ENCODE results near the gene CUL2. TPM values are rescaled to one million over a fixed set of nuclear protein-coding genes. Genes with fewer than 3 reads are reported as not detected.

The CUL2 gene
- total and polyA plus RNA-seq, 2 of the 4 experiments (the other 2 are of a cell fraction), result 18.9 to 36.6 TPM

DNA sequence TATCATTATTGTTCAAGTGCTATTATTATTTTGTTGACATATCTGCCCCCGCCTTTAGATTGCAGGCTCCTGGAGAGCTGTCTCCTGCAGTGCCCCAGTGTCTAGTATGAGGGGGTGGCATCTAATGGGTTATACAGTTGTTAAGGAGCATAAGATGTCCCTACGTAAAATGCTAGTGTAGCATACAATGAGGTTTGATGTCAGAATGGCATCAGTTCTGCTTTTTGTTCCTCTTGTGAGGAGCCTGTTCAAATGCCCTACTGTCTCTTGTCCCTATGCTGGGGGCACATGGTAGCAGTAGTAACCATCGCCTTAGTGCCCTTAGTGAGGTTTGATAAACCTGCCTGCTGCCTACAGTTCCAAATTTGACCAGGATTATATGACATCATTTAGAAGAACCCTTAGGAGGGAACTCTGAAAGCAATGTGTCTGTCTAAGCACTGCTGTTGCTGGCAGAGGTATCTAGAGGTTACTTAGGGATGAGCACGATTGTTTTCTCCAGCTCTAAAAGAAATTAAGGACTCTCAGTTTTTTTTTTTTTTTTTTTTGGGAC is 46.2 kb upstream of the CUL2 start:
- no peak overlapping the region for H3K4me3 ChIP-seq (ENCODE audit: insufficient read depth, low read depth, low read length)
- peak overlapping the region; percentile 37 for H3K14ac ChIP-seq (replicated peaks; ENCODE audit: low read depth, low read length)
- H2BK120ac ChIP-seq (ENCODE audit: low read depth, low read length), result no peak overlapping the region
- no peak overlapping the region for H4K5ac ChIP-seq (ENCODE audit: low read depth, low read length)
- no peak overlapping the region for H3K18ac ChIP-seq (ENCODE audit: low read depth, low read length)
- no peaks in the 10 kb centered on the region; the same call in 1 of the 2 replicates for H4K20me1 ChIP-seq (ENCODE audit: insufficient read depth, low read length)
- no peaks in the 10 kb centered on the region for H3K27me3 ChIP-seq (ENCODE audit: control insufficient read depth, insufficient read depth, low read length)
- H3K9ac ChIP-seq (ENCODE audit: low read depth, low read length), result no peak overlapping the region
- H2BK15ac ChIP-seq (ENCODE audit: low read depth, low read length), result no peak overlapping the region; the same call in 2 of the 3 replicates
- intact Hi-C loops (cut with micrococcal nuclease), result loop anchor here (2.0 kb wide), 1 partner anchor 46 kb away; no protein-coding TSS in a partner anchor
- no peaks in the 10 kb centered on the region for H3K36me3 ChIP-seq (ENCODE audit: control insufficient read depth, insufficient read depth, low read length)
- H3K23ac ChIP-seq (ENCODE audit: low read depth, low read length), result peak overlapping the region; percentile 53; the same call in 1 of the 2 replicates
- DNase-seq (no peak), ATAC-seq (ENCODE audit: low read depth) (no peak)
- in situ Hi-C loops (cut with MboI; ENCODE audit: low sequenced_read_pairs), result no loop called here
- H2BK20ac ChIP-seq (ENCODE audit: low read depth, low read length), result no peak overlapping the region
- H3K4me2 ChIP-seq (ENCODE audit: low read depth, low read length), result no peak overlapping the region
- H4K8ac ChIP-seq (ENCODE audit: low read depth in 2 of 2, low read length in 2 of 2), result peak overlapping the region in 1 of 2 experiments; percentile 28; a peak in 1 of 4 replicates
- no peak overlapping the region; the same call in 1 of the 2 replicates for H3K4ac ChIP-seq (ENCODE audit: low read depth, low read length)
- no peaks in the 10 kb centered on the region for H3K9me3 ChIP-seq (ENCODE audit: control insufficient read depth, insufficient read depth, low read length)
- peak overlapping the region; percentile 1; the same call in 1 of the 2 replicates for H2AK5ac ChIP-seq (ENCODE audit: low read depth, low read length)
- H3K56ac ChIP-seq (ENCODE audit: extremely low read depth, insufficient read depth, low read length), result no peak overlapping the region
- H2AFZ ChIP-seq (replicated peaks; ENCODE audit: low read length, poor library complexity), result no peak overlapping the region
- H2AK9ac ChIP-seq (replicated peaks; ENCODE audit: low read depth, low read length, poor library complexity), result no peak overlapping the region
- 90% methylated on average over 2 of the region's 4 CpGs; no CpG with 5 or more reads in 1 of the 2 experiments for WGBS, 2 experiments (ENCODE audit: extremely low coverage in 2 of 2, insufficient read length in 1 of 2)
- BruUV-seq (replicated peaks), result no TSS peak
- dilution Hi-C loops (cut with HindIII; ENCODE audit: low sequenced_read_pairs, unreplicated experiment), result no loop called here
- H4K91ac ChIP-seq (ENCODE audit: insufficient read depth, low read depth, low read length), result no peak overlapping the region
- peaks cover 14 to 50% of the 10 kb centered on the region in 2 experiments for H3K79me1 ChIP-seq (ENCODE audit: low read depth in 1 of 2, low read length in 2 of 2)
- H2BK5ac ChIP-seq (ENCODE audit: low read depth, low read length, poor library complexity, severe bottlenecking), result no peak overlapping the region
- TF ChIP-seq FOS (IDR thresholded peaks at IDR 0.05; ENCODE audit: low read depth, low read length), result no peak
- no peak for TF ChIP-seq MXI1 (IDR thresholded peaks at IDR 0.05; ENCODE audit: borderline replicate concordance, low read depth, low read length)
- TF ChIP-seq CEBPB (IDR thresholded peaks at IDR 0.05; ENCODE audit: low read depth, low read length), result no peak
- TF ChIP-seq, protein P1, sequence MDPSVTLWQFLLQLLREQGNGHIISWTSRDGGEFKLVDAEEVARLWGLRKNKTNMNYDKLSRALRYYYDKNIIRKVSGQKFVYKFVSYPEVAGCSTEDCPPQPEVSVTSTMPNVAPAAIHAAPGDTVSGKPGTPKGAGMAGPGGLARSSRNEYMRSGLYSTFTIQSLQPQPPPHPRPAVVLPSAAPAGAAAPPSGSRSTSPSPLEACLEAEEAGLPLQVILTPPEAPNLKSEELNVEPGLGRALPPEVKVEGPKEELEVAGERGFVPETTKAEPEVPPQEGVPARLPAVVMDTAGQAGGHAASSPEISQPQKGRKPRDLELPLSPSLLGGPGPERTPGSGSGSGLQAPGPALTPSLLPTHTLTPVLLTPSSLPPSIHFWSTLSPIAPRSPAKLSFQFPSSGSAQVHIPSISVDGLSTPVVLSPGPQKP (IDR thresholded peaks at IDR 0.05; ENCODE audit: borderline replicate concordance, low read depth, low read length), result no peak
- TF ChIP-seq MAFK (IDR thresholded peaks at IDR 0.05; ENCODE audit: low read depth, low read length), result no peak
- no peak for TF ChIP-seq RAD21 (IDR thresholded peaks at IDR 0.05; ENCODE audit: low read length)
- TF ChIP-seq NFE2L2 (IDR thresholded peaks at IDR 0.05; ENCODE audit: low read depth, low read length), result no peak
- no peak for TF ChIP-seq BHLHE40 (IDR thresholded peaks at IDR 0.05; ENCODE audit: low read depth, low read length)
- no peak for TF ChIP-seq RCOR1 (IDR thresholded peaks at IDR 0.05; ENCODE audit: insufficient replicate concordance, low read length)
- no peak for TF ChIP-seq RFX5 (IDR thresholded peaks at IDR 0.05; ENCODE audit: low read depth, low read length)
- TF ChIP-seq CHD1 (IDR thresholded peaks at IDR 0.05; ENCODE audit: low read depth, low read length), result no peak
- TF ChIP-seq, protein P2, sequence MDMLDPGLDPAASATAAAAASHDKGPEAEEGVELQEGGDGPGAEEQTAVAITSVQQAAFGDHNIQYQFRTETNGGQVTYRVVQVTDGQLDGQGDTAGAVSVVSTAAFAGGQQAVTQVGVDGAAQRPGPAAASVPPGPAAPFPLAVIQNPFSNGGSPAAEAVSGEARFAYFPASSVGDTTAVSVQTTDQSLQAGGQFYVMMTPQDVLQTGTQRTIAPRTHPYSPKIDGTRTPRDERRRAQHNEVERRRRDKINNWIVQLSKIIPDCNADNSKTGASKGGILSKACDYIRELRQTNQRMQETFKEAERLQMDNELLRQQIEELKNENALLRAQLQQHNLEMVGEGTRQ (IDR thresholded peaks at IDR 0.05; ENCODE audit: low read depth, low read length), result no peak
- TF ChIP-seq, protein P3, sequence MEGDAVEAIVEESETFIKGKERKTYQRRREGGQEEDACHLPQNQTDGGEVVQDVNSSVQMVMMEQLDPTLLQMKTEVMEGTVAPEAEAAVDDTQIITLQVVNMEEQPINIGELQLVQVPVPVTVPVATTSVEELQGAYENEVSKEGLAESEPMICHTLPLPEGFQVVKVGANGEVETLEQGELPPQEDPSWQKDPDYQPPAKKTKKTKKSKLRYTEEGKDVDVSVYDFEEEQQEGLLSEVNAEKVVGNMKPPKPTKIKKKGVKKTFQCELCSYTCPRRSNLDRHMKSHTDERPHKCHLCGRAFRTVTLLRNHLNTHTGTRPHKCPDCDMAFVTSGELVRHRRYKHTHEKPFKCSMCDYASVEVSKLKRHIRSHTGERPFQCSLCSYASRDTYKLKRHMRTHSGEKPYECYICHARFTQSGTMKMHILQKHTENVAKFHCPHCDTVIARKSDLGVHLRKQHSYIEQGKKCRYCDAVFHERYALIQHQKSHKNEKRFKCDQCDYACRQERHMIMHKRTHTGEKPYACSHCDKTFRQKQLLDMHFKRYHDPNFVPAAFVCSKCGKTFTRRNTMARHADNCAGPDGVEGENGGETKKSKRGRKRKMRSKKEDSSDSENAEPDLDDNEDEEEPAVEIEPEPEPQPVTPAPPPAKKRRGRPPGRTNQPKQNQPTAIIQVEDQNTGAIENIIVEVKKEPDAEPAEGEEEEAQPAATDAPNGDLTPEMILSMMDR (conservative IDR thresholded peaks at IDR 0.05; ENCODE audit: low read depth, low read length), result no peak
- no peak for TF ChIP-seq MAZ (IDR thresholded peaks at IDR 0.05; ENCODE audit: borderline replicate concordance, low read depth, low read length)
- no peak for TF ChIP-seq POLR2A (IDR thresholded peaks at IDR 0.05; ENCODE audit: low read depth, low read length)
- no peak overlapping the region for H3K27ac ChIP-seq (ENCODE audit: insufficient read depth, low read length)
- CTCF ChIA-PET, result no interaction called here
- peaks cover 4% of the 10 kb centered on the region for H3K4me1 ChIP-seq (ENCODE audit: control insufficient read depth, insufficient read depth, low read length)
- peaks cover 8% of the 10 kb centered on the region for H3K9me1 ChIP-seq (ENCODE audit: insufficient read depth, low read length)
- POLR2A ChIA-PET (ENCODE audit: unreplicated experiment), result interaction anchor here (0.6 kb wide), 1 partner anchor 23 kb away, joined by 3 read pairs; no protein-coding TSS in a partner anchor

Data from IMR-90 (cell line).